Osteoblast (primary cell): ENCODE results near the gene INS. TPM values are rescaled to one million over a fixed set of nuclear protein-coding genes. Genes with fewer than 3 reads are reported as not detected.

ENCODE experiments used
- DNase-seq: peaks from one replicate; pipeline ENCODE4 v3.0.0; 2011; ENCODE audit warnings: low spot score, mixed read lengths; ENCODE audit not compliant: insufficient read length; ENCODE audit errors: missing footprints
- H2AFZ ChIP-seq: 2 replicates; pipeline ENCODE4 v1.6.0; 2011; ENCODE audit warnings: mild to moderate bottlenecking, low read length
- H3K27ac ChIP-seq: 2 replicates; pipeline ENCODE4 v1.5.1; 2011; ENCODE audit warnings: mild to moderate bottlenecking, low read depth, low read length, moderate library complexity
- H3K27me3 ChIP-seq: 2 replicates; pipeline ENCODE4 v1.6.0; 2012; ENCODE audit warnings: mild to moderate bottlenecking, control low read depth, inconsistent platforms, low read length, moderate library complexity; ENCODE audit not compliant: insufficient read depth
- H3K36me3 ChIP-seq: 2 replicates; pipeline ENCODE4 v1.5.1; 2011; ENCODE audit warnings: mild to moderate bottlenecking, low read length, control low read depth, moderate library complexity; ENCODE audit not compliant: insufficient read depth
- H3K4me1 ChIP-seq: 2 replicates; pipeline ENCODE4 v1.5.1; 2011; ENCODE audit warnings: mild to moderate bottlenecking, low read length, control low read depth, moderate library complexity; ENCODE audit not compliant: insufficient read depth
- H3K4me2 ChIP-seq: 2 replicates; pipeline ENCODE4 v1.6.0; 2011; ENCODE audit warnings: mild to moderate bottlenecking, low read length; ENCODE audit not compliant: insufficient read depth
- H3K4me3 ChIP-seq: fragments of 200-600 bp; sonication (generic); 3 replicates; pipeline ENCODE4 v1.5.1; 2012; ENCODE audit warnings: mild to moderate bottlenecking, low read length, inconsistent platforms; ENCODE audit not compliant: insufficient read depth
- H3K79me2 ChIP-seq: 2 replicates; pipeline ENCODE4 v1.6.0; 2012; ENCODE audit warnings: mild to moderate bottlenecking, low read length, control low read depth, inconsistent platforms; ENCODE audit not compliant: insufficient read depth
- H3K9me3 ChIP-seq: 2 replicates; pipeline ENCODE4 v1.5.1; 2011; ENCODE audit warnings: low read depth, low read length, control low read depth
- H4K20me1 ChIP-seq: 2 replicates; pipeline ENCODE4 v1.6.0; 2012; ENCODE audit warnings: mild to moderate bottlenecking, low read length, control low read depth; ENCODE audit not compliant: insufficient read depth
- CTCF ChIP-seq: IDR thresholded peaks from 2 replicates; pipeline ENCODE4 v1.5.1; 2011; ENCODE audit warnings: mild to moderate bottlenecking, low read depth, low read length, moderate library complexity; ENCODE audit errors: extremely low read depth
- total RNA-seq: library from RNA; depleted of rRNA; stranded (reverse); fragments of >200 nt; gene quantifications from 2 replicates; pipeline ENCODE4 v1.2.3, GENCODE V29; 2012

The INS gene
- total RNA-seq, 1 donor = not detected

- Histone ChIP-seq H3K4me2 (no peak overlapping the region), H3K79me2 (no peaks in the 10 kb centered on the region), H3K4me3 (no peak overlapping the region), H3K9me3 (no peaks in the 10 kb centered on the region), H4K20me1 (no peaks in the 10 kb centered on the region), H2AFZ (no peak overlapping the region), H3K4me1 (peaks cover 15% of the 10 kb centered on the region), H3K36me3 (no peaks in the 10 kb centered on the region), H3K27ac (no peak overlapping the region), H3K27me3 (no peaks in the 10 kb centered on the region)
- peak; percentile 100 for DNase-seq
- no peak for TF ChIP-seq CTCF
Measured at GRCh38 chr11:2175659-2176058, 14.7 kb upstream of the INS start.

- H3K27me3 ChIP-seq = no peaks in the 10 kb centered on the region
Measured at GRCh38 chr11:2174361-2174760, 13.4 kb upstream of the INS start.

GRCh38 chr11:2173761-2174160 lies 12.8 kb upstream of the INS start:
- Histone ChIP-seq H3K27ac (no peak overlapping the region), H3K36me3 (no peaks in the 10 kb centered on the region), H3K27me3 (no peaks in the 10 kb centered on the region), H3K79me2 (no peaks in the 10 kb centered on the region), H3K4me3 (no peak overlapping the region), H3K9me3 (no peaks in the 10 kb centered on the region), H3K4me1 (peaks cover 15% of the 10 kb centered on the region), H4K20me1 (no peaks in the 10 kb centered on the region), H3K4me2 (no peak overlapping the region), H2AFZ (no peak overlapping the region)
- DNase-seq = no peak
- TF ChIP-seq CTCF = no peak

More at GRCh38 chr11:2174361-2174760, 13.4 kb upstream of the INS start:
- no peak for TF ChIP-seq CTCF
- Histone ChIP-seq H3K79me2 (no peaks in the 10 kb centered on the region), H3K27ac (no peak overlapping the region), H2AFZ (no peak overlapping the region), H3K9me3 (no peaks in the 10 kb centered on the region), H3K4me3 (no peak overlapping the region), H4K20me1 (no peaks in the 10 kb centered on the region), H3K4me1 (peaks cover 15% of the 10 kb centered on the region), H3K36me3 (no peaks in the 10 kb centered on the region), H3K4me2 (no peak overlapping the region)
- DNase-seq = no peak

DNA sequence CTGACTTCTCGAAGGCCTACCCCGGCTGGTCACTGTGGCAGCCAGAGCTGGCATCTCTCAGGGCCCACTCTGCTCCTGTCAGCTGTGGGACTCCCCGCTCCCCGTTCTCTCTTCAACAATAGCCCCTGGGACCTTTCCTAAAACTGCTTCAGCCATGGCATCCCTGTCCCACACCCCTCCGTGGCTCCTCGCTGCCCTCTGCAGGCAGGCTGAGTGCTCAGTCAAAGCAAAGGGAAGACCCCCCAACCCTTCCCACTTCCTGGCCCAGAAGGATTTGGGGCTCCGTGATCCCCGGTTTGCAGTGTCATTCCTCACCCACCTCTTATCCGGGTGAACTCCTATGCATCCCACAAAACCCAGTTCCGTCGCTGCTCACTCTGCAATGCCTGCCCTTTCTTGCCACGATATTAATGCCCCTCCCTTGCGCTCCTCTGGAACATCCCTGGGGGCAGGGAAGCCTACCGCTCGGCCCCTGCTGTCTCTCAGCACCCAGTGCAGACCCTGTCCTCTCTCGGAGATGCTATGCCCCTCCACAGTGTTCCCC lies 12.2 kb upstream of the INS start:
- H2AFZ ChIP-seq = no peak overlapping the region
- H3K36me3 ChIP-seq = no peaks in the 10 kb centered on the region
- H3K4me3 ChIP-seq = no peak overlapping the region
- no peak overlapping the region for H3K27ac ChIP-seq
- H3K27me3 ChIP-seq = no peaks in the 10 kb centered on the region
- DNase-seq = peak; percentile 89
- H3K9me3 ChIP-seq = no peaks in the 10 kb centered on the region
- peaks cover 11% of the 10 kb centered on the region for H3K4me1 ChIP-seq
- peak; percentile 43 for TF ChIP-seq CTCF
- no peaks in the 10 kb centered on the region for H4K20me1 ChIP-seq
- H3K4me2 ChIP-seq = no peak overlapping the region
- H3K79me2 ChIP-seq = no peaks in the 10 kb centered on the region
